Activated CD4-positive, alpha-beta T cell treated with anti-CD3 and anti-CD28 coated beads, Interleukin-10, Interleukin-2, amounts not matched to agents 100 ng/mL and 50 ng/mL, durations not matched to agents 16 hours and 8 hours (primary cell): Measurements from ENCODE around the gene SPATA31D1.

ENCODE experiments used
- DNase-seq: peaks from one replicate; pipeline ENCODE4 v3.0.0-alpha.2; 2020

The SPATA31D1 gene

DNA sequence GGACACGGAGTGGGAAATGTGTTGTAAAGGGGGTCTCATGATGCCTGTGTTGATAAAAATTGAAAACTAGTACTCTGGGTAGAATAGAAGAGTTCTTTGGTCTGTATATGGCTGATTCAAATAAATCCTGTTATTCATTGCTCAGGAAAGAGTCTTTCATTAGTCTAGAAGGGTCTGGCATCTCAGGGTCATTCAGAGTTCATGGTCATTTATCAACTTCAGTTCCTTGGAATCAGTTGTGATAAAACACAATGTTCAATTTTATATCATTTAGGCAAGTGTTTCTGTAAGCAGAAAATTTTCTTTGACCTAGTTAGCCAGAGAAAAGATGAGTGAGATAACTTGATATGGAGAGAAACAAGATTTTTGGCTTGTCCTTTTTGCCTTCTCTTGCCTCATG, 36.3 kb downstream of the SPATA31D1 start:
- DNase-seq: no peak

- no peak for DNase-seq
Measured at GRCh38 chr9:82031538-82032280, 43.1 kb downstream of the SPATA31D1 start.

- no peak for DNase-seq
Measured at GRCh38 chr9:82034956-82035731, 46.6 kb downstream of the SPATA31D1 start.

- DNase-seq: no peak
Measured at GRCh38 chr9:82036086-82036485, 47.5 kb downstream of the SPATA31D1 start.

DNA sequence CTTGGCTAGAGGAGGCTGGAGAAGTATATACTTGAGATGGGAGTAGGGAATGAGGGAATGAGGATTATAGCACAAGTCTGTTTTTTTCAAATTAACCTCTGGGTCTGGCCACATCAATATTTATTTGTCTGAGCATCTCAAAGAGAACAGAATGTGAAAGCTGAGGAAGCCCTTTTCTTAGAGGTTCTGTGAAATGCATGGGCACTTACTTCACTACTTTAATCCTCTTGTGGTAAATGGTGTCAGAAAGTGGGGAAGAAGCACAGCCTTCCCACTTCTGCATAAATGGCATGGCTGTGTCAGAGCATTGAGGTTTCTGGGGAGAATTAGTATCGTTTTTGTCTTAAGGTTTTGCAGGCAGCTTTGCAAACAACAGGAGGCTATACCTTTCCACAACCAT, 48.6 kb downstream of the SPATA31D1 start:
- DNase-seq: no peak

GRCh38 chr9:82038897-82039296, 50.3 kb downstream of the SPATA31D1 start:
- DNase-seq: no peak
